Esophagus muscularis mucosa (tissue), 4 donors: Measurements from ENCODE around the gene GPR87. TPM values are rescaled to one million over a fixed set of nuclear protein-coding genes. Genes with fewer than 3 reads are reported as not detected.

Experiments used
- DNase-seq: peaks from one replicate; pipeline ENCODE4 v3.0.0-alpha.2; 2017; ENCODE audit errors: extremely low spot score
- H3K27ac ChIP-seq, 4 donors: fragments of 200-600 bp; sonication (generic); replicated peaks in 1 of 4; 1 replicate in 3 of 4; 2 replicates in 1 of 4; pipeline ENCODE4 v1.5.1; 2016 to 2019; ENCODE audit warnings: mild to moderate bottlenecking in 1 of 4
- H3K27me3 ChIP-seq, 4 donors: fragments of 200-600 bp; sonication (generic); one replicate each; pipeline versions ENCODE4 v1.5.1 to v1.6.0; 2016 to 2019
- H3K36me3 ChIP-seq, 4 donors: fragments of 200-600 bp; sonication (generic); one replicate each; pipeline ENCODE4 v1.5.1; 2016 to 2019
- H3K4me1 ChIP-seq, 4 donors: fragments of 200-600 bp; sonication (generic); one replicate each; pipeline ENCODE4 v1.5.1; 2016 to 2019
- H3K4me3 ChIP-seq, 4 donors: fragments of 200-600 bp; sonication (generic); 1 replicate in 2 of 4; 2 replicates in 2 of 4; pipeline ENCODE4 v1.5.1; 2016 to 2019; ENCODE audit warnings: mild to moderate bottlenecking in 4 of 4, moderate library complexity in 1 of 4
- H3K9me3 ChIP-seq, 4 donors: fragments of 200-600 bp; sonication (generic); 1 replicate in 3 of 4; 2 replicates in 1 of 4; pipeline ENCODE4 v1.5.1; 2016 to 2019
- EP300 ChIP-seq: sonication (generic); formaldehyde crosslinking; IDR thresholded peaks from one replicate; pipeline ENCODE4 v1.6.1; 2017; ENCODE audit warnings: antibody characterized with exemption
- POLR2A ChIP-seq: fragments of 450-650 bp; IDR thresholded peaks from one replicate; pipeline ENCODE4 v1.6.1; 2017; ENCODE audit warnings: antibody characterized with exemption, moderate library complexity, mild to moderate bottlenecking, low read depth
- POLR2AphosphoS5 ChIP-seq, 2 donors: sonication (generic); formaldehyde crosslinking; IDR thresholded peaks; one replicate each; pipeline ENCODE4 v1.6.1; 2017; ENCODE audit warnings: antibody characterized with exemption in 2 of 2
- WGBS: methylation state at CpG from one replicate; pipeline ENCODE4 v1.1.5; 2018; 5-methylcytosine and 5-hydroxymethylcytosine counted together
- intact Hi-C: fragments of 100-400 bp; cut with DNase I; formaldehyde crosslinking; loops from one replicate; pipeline ENCODE4 v1.15.1; 2023
- total RNA-seq, 4 donors: library from RNA; depleted of rRNA; stranded (reverse); fragments of >200 nt; gene quantifications; one replicate each; pipeline versions ENCODE4 v1.1.0 to v1.2.1, GENCODE V29; 2016
- TF ChIP-seq, protein P1 (sequence below), 3 experiments: fragments of 200-600 bp in 2 of 3; fragments of 450-650 bp in 1 of 3; sonication (generic) in 2 of 3; IDR thresholded peaks; one replicate each; pipeline ENCODE4 v1.5.1; 2017 to 2019; ENCODE audit warnings: antibody characterized with exemption in 3 of 3, mild to moderate bottlenecking in 2 of 3, moderate library complexity in 1 of 3

Gene GPR87
- total RNA-seq, 4 donors from 2014 or later, result not detected

DNA sequence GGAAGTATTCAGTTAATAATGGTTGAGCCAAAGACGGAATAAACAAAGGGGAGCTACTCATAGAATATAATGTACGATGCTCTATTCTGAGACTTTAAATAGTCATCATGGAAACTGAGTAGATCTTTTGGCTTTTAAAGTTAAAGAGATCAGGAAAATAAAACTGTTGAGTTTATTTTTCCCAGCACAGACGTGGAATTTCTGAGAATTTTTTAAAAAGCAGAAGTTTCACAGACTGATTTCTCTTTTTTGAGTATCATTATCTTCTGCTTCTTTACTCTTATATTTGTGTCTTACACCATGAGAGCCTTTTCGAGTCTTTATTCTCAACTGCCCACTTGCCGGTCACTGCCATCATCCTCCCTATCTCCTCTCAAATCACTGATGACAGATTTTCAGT lies 51.5 kb downstream of the GPR87 start:
- peaks cover 5 to 70% (median 40%) of the 10 kb centered on the region in 4 donors for H3K4me1 ChIP-seq

DNA sequence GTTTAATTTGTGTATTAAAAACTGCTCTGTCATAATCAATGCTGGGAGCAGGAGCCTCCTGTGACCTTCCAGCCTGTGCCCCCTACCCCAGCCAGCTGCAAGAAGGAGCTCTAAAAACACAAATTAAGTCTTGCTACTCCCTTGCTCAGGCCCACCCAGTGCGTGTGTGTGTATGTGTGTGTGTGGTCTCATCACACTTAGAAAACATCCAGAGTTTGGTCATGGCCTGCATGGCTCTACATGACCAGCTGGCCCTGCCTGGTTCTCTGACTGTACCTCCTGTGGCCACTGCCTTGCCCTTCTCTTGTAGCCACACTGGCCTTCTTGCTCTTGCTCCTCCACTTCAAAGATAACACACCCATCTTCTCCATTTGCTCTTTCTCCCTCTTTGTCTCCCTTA lies 52.0 kb downstream of the GPR87 start:
- no peaks in the 10 kb centered on the region for H3K27me3 ChIP-seq
- H3K4me3 ChIP-seq, result no peak overlapping the region
- WGBS, result 86% methylated on average over 1 of the region's 1 CpG
- H3K9me3 ChIP-seq, result no peaks in the 10 kb centered on the region
- TF ChIP-seq POLR2A, result no peak
- TF ChIP-seq EP300, result no peak
- TF ChIP-seq POLR2AphosphoS5 (IDR thresholded peaks at IDR 0.05), result no peak
- TF ChIP-seq, protein P1, sequence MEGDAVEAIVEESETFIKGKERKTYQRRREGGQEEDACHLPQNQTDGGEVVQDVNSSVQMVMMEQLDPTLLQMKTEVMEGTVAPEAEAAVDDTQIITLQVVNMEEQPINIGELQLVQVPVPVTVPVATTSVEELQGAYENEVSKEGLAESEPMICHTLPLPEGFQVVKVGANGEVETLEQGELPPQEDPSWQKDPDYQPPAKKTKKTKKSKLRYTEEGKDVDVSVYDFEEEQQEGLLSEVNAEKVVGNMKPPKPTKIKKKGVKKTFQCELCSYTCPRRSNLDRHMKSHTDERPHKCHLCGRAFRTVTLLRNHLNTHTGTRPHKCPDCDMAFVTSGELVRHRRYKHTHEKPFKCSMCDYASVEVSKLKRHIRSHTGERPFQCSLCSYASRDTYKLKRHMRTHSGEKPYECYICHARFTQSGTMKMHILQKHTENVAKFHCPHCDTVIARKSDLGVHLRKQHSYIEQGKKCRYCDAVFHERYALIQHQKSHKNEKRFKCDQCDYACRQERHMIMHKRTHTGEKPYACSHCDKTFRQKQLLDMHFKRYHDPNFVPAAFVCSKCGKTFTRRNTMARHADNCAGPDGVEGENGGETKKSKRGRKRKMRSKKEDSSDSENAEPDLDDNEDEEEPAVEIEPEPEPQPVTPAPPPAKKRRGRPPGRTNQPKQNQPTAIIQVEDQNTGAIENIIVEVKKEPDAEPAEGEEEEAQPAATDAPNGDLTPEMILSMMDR (IDR thresholded peaks at IDR 0.05), result no peak
- DNase-seq, result no peak
- intact Hi-C loops, result no loop called here
- H3K27ac ChIP-seq, result peak overlapping the region; percentile 37 to 81 (median 78)
- peaks cover 5 to 72% (median 42%) of the 10 kb centered on the region in 4 donors for H3K4me1 ChIP-seq
- H3K36me3 ChIP-seq, result no peaks in the 10 kb centered on the region

More for the DNA sequence above, 51.5 kb downstream of the GPR87 start:
- Histone ChIP-seq H3K27ac (peak overlapping the region; percentile 37 to 81 (median 78)), H3K4me3 (no peak overlapping the region), H3K36me3 (no peaks in the 10 kb centered on the region), H3K27me3 (no peaks in the 10 kb centered on the region), H3K9me3 (no peaks in the 10 kb centered on the region)
- TF ChIP-seq POLR2A (no peak), EP300 (no peak), POLR2AphosphoS5 (IDR thresholded peaks at IDR 0.05) (no peak)
- TF ChIP-seq, protein P1 (IDR thresholded peaks at IDR 0.05), result no peak
- no peak for DNase-seq
- WGBS, result 77% methylated on average over 5 of the region's 5 CpGs
- intact Hi-C loops, result no loop called here

DNA sequence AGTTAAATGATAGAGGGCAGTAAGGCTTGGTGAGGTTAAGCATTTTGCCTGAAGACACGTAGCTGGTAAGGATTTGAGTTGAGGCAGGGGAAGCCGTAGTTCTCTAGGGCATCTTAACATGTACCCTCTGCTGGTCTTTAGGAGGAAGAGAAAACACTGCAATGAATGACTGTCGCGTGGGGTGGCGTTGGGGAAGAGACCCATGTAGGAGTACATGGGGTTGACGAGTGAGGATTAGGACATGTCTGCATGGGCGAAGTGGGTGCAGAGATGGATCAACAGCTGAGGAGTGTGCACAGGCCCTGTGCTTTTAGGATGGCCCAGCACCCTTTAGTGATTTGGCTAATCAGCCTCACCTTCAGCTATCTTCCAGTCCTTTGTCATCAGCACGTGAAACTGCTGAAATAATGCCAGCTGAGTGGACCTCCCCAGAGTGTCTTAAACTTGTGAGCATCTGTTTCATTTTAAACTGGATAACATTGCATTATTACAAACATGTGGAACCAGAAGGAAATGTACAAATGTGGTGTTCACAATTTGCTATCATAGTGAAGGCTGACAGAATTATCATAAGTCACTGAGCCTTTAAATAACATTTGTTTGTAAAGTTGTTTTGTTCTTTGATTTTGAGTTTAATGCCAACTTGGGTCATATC lies 53.6 kb downstream of the GPR87 start:
- peak overlapping the region in 3 of 4 donors; percentile 14 to 78 (median 78) for H3K27ac ChIP-seq

DNA sequence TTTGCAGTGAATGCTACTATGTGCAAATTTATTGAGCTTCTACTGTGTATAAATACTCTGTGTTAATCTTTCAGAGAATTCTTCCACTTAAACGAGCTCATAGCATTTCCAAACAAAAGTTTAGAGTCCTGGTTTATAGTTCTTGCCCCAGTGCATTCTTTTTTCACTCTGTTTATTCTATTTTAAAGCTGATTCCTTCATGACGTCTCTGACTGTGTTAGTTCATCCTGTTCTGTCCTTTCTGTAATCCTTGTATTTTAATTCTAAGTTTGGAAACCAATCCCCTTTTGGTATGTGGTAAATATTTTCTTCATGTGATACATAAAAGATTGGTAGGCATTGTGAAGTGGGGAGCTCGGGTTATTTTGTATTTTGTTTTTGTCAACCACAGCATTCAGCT lies 57.0 kb downstream of the GPR87 start:
- Histone ChIP-seq H3K4me1 (peaks cover 0 to 74% (median 53%) of the 10 kb centered on the region in 4 donors), H3K36me3 (no peaks in the 10 kb centered on the region)
- WGBS, result 49% methylated on average over 3 of the region's 3 CpGs

More for the DNA sequence above, 53.6 kb downstream of the GPR87 start:
- Histone ChIP-seq H3K4me3 (no peak overlapping the region), H3K36me3 (no peaks in the 10 kb centered on the region), H3K4me1 (peaks cover 5 to 76% (median 51%) of the 10 kb centered on the region in 4 donors), H3K9me3 (no peaks in the 10 kb centered on the region), H3K27me3 (no peaks in the 10 kb centered on the region)
- intact Hi-C loops, result no loop called here
- WGBS, result 74% methylated on average over 8 of the region's 8 CpGs
- no peak for DNase-seq
- TF ChIP-seq EP300 (no peak), POLR2AphosphoS5 (IDR thresholded peaks at IDR 0.05) (no peak), POLR2A (no peak)
- TF ChIP-seq, protein P1 (IDR thresholded peaks at IDR 0.05), result no peak

DNA sequence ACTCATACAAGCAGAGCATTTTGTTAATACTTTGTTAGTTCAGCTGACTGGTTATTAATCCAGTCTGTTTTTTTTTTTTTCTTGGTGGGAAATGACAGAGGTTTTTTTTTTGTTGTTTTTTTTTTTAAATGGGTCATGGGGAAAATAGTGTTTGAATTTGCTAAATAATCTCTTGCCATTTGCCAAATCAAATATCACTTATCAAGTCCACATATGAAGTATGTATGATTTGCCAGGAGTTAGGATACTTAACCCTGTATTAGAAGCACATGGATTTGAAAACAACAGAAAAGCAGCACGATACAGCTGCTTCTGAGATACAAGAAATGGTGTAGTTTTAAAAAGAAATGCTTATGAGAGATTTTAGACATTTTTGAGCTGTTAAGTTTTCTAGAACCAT lies 59.9 kb downstream of the GPR87 start:
- H3K9me3 ChIP-seq, result no peaks in the 10 kb centered on the region
- DNase-seq, result no peak
- intact Hi-C loops, result no loop called here
- peak overlapping the region; percentile 25 to 78 (median 64) for H3K27ac ChIP-seq
- H3K4me3 ChIP-seq, result no peak overlapping the region
- peaks cover 0 to 87% (median 65%) of the 10 kb centered on the region in 4 donors for H3K4me1 ChIP-seq
- H3K27me3 ChIP-seq, result no peaks in the 10 kb centered on the region
- no peaks in the 10 kb centered on the region for H3K36me3 ChIP-seq
- 41% methylated on average over 1 of the region's 1 CpG for WGBS
- TF ChIP-seq POLR2AphosphoS5 (IDR thresholded peaks at IDR 0.05), result no peak
- no peak for TF ChIP-seq EP300
- TF ChIP-seq, protein P1 (IDR thresholded peaks at IDR 0.05), result no peak
- no peak for TF ChIP-seq POLR2A

More for the DNA sequence above, 57.0 kb downstream of the GPR87 start:
- peak; percentile 47 for TF ChIP-seq EP300
- TF ChIP-seq POLR2A, result no peak
- peak in 1 of 2 donors; percentile 48 for TF ChIP-seq POLR2AphosphoS5 (IDR thresholded peaks at IDR 0.05)
- intact Hi-C loops, result no loop called here
- no peak overlapping the region for H3K4me3 ChIP-seq
- no peaks in the 10 kb centered on the region for H3K27me3 ChIP-seq
- no peaks in the 10 kb centered on the region for H3K9me3 ChIP-seq
- no peak for DNase-seq
- H3K27ac ChIP-seq, result peak overlapping the region; percentile 52 to 78 (median 75)
